GM19023 (cell line): Measurements from ENCODE around the gene GRK5.

Source experiments
- ATAC-seq: cut with Tn5 transposase; IDR thresholded peaks from one replicate; pipeline ENCODE4 v1.9.1; 2021; ENCODE audit warnings: mild to moderate bottlenecking, moderate library complexity; ENCODE audit not compliant: unreplicated experiment

GRK5 gene

DNA sequence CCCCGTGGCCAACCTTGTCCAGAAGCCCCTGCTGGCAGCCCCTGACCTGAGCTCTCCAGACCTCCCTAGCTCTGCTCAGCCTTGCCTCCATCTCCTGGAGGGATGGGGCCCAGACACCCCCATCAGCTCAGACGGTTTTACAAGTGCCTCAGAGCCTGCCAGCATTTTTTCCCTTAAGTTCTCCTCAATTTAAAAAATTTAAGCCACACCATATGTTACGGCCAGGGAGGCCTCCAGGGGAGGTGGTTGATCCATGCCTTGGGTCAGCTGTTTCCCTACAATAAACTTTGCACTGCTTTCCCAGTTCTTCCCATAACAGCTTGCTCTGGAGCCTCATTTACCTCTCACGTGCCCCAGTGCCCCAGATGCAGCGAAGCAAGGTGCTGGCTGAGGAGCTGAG is 191.6 kb downstream of the GRK5 start:
- ATAC-seq, result no peak

DNA sequence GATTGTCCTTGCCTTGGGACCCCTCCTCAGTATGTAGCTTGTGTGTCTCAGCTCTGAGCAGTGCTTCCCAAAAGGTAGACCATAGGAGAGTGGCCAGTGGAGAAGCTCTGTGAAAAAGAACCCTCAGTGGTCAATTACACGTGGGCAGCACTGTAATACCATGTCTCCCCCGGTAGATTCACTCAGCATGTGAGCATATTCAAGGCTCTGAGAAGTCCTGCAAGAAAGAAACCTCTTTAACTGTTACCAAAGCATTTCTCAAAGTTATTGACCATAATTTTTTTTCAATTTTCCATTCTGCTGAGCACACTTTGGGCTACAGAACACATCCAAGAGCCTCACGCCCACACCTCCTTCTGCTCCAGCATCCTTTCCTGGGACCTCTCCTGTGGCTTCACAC is 192.1 kb downstream of the GRK5 start:
- ATAC-seq, result no peak

DNA sequence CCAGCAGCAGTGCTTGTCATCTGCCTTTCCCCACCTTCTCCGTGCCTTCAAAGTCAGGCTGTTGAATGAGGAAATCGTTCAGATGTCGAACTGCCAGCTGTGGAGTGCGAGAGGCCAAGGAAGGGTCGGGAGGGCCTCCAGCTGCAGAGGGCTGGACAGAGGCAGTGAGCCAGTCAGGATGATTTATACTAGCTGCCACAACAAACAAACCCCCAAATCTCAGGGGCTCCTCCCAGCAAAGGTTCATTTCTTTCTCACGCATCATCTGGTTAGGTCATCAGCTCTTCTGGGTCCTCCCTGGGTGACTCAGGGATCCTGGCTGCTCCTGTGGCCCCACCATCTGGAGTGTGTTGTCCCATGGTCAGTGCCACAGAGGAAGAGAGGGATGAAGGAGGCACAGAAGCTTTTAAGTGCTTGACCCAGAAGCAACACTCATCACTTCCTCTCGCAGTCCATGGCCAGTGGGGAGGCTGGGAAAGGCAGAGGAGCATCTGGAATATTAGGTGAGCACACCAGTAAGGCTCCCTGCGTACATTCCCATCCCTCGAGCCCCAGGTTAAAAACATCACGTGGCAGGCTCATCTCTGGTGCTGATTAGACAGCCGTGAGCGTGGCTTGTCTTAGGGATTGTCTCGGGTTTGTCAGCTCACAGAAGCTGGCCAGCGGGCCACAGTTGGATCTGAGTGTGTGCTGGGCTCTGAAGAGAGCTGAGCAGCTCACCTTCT is 194.5 kb downstream of the GRK5 start:
- ATAC-seq, result no peak

DNA sequence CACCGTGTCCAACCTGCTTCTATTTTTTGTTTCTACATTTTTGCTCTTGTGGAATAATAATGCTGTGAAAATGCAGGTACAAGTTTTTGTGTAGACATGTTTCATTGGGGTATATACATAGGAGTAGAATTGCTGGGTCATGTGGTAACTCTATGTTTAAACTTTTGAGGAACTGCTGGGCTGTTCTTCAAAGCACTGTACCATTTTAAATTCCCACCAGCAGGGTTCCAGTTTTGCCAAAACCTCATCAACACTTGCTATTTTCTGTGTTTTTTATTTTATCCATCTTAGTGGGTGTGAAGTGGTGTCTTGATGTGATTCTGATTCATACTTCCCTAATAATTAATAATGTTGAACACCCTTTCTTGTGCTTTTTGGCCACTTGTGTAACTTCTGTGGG is 196.6 kb downstream of the GRK5 start:
- ATAC-seq, result no peak

DNA sequence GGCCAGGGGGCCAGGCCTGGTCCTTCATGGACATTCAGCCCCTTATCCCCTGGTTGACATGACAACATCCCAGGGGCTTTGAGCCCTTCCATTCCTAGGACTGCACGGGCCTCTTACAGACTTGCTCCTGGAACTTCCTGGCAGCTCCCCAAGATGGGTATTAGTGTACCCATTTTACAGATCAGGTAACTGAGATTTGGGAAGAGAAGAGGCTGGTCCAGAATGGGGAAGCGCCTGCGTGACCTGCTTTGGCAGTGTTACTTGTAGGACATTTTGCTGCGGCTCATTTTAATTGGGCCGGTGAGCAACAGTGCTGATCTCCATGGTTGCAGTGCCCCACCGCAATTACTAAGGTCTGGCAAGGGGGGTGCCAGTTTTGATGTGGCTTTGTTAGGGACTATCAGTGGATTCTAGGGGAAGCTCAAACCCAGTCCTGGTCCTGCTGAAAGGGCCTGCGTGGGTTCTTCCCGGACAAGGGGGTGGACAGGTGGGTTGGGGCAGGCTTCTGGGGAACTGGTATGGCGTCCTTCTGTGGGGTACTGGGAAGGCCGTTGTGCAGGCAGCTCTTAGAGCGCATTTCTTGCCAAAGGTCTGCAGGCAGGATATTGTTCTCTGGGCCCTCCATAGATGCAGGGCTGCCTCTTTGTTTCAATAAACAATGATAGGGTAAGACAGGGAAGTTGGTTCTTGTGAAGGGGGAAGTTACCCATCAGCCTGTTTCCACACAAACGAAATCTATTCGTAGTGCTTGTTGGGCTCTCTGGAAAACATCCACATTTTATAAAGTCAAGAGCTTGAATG is 197.5 kb downstream of the GRK5 start:
- no peak for ATAC-seq

DNA sequence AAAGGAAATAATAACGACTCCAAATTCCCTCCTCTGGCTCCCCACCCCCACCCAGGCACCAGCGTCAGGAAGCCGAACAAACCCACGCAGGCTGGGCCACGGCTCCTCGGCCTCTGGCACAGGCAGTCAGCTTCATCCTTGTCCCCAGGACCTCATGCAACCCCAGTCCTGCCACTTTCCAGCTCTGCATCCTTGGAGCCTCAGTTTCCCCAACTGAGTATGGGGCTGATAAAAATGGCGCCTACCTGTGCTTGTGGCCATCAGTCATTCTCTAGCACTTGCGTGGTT is 198.1 kb downstream of the GRK5 start:
- ATAC-seq, result no peak

DNA sequence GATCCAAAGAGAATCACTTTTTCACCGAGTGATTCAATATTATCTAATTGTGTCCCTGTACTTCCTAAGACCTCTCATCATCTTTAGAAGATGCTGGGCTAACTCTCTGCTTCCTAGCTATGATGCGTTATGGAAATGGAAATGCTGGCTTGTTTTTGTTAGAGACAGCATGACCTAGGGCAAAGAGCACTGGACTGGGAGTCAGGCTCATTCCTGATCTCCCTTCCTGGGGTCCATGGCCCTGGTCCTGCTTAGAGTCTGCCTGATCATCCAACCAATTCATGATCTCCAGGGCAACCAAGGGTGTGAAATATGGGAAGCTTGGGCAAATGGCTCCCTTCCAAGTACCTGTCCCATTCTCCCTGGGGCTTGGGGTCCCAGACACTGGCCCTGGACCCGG is 198.8 kb downstream of the GRK5 start:
- no peak for ATAC-seq

DNA sequence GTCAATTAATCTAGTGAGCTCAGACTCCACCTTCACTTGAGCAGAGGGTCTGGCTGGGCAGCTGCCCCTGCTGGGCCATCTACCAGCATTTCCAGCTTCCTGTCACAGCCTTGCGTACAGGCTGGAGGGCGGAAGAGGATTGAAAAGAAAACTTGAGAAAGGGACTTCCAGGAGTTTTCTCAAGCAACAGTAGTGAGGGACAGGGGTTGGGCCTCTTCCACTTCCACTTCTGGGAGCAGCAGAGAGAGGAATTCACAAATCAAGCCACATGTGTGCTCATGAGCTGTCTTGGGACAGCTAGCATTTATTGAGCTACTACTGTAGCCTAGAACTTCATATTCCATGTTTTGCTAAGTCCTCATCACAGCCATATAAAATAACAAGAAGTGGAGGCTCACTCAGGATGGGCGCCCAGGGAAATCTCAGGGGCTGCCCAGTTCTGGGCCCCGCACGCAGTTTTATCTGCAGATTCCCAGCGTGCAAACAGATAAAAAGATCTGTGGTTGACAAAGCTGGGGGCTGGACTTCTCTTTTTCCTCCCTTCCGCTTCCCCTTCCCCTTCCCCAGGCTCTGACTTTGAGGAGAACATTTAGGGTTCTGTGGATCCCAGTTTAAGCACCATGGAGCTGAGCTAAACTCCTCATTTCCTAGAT is 199.4 kb downstream of the GRK5 start:
- no peak for ATAC-seq

DNA sequence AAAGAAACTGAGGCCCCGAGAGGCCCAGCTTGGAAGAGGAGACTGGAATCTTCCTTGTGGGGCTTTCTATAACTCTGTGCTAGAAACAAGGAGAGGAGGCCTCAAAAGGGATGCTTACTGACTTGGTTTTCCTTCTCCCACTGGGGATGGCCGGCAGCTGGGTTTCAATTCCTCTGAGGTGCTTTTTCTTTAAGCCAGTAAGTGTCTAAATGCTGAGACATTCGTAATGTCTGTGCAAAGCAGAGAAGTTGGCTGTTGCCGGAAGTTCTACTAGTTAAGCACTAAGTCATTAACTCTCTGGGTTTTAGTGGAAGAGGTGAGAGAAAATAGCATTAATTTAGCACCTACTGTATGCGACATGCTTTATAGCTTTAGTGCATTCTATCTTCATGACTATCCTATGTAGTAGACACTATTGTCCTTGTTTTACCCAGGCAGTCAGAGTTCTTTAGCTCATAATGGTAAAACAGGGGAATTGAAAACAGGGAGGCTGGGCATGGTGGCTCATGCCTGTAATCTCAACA is 199.9 kb downstream of the GRK5 start:
- no peak for ATAC-seq

DNA sequence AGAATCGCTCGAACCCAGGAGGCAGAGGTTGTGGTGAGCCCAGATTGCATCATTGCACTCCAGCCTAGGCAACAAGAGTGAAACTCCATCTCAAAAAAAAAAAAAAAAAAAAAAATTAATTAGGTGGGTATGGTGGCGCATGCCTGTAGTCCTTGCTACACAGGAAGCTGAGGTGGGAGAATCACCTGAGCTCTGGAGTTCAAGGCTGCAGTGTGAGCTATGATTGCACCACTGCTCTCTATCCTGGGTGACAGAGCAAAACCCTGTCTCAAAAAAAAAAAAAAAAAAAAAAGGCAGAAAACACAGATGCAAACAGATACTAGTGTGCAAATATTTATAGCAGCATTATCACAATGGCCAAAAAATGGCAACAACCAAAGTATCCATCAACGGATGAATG is 200.7 kb downstream of the GRK5 start:
- no peak for ATAC-seq

DNA sequence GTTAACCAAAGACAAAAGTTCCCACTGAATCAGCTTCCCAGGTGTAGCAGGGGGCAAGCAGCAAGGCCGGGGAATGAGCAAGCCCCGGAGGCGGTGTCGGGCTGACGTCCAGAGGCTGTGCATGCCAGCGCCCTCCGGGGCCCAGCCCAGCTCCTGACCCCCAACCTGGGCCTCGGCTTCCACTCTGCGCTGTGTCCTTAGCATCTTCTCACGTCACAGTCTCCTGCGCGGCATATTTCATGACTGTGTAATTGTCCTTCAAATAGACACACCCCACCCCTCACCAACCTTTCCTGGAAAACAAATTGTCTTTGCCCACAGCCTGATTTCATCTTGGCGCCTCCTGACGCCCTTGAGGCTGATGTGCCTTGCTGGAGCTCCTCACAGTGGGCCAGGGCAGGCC is 201.6 kb downstream of the GRK5 start:
- ATAC-seq, result no peak

DNA sequence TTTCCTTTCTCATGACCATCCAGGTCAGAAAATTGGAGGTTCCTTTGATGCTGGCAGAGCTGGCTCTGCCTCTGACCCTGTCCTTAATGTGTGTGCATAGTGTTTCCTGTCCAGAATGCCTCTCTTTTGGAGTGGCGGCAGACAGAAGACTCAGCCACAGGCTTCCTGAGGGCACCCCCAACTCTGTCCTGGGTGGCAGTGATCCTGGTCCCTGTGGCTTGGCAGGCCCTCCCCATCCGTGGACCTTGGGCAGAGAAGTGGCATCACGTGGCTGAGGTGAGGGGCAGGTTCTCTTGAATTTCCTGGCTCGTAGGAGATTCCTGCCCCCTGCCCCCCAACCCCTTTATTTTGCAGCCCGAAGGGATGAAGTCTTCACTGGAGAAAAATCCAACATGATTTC is 202.0 kb downstream of the GRK5 start:
- no peak for ATAC-seq

DNA sequence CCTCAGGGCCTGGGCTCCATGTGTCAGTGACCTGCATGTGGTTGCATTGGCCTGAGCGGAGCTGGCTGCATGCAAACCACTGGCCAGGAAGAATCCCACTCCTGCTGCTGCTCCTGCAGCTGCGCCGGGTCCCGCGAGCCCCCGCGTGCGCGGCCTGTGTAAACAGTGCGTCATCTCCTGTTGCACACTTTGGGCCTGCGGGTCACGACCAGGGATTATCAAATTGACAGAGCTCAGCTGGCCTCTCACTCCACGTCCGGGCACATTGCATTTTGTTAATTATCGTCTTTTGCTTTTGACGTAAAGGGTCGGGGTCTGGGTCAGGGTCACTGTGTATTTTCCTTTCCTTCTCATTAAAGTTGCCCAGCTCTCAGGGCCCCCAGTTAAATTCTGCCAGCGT is 202.5 kb downstream of the GRK5 start:
- no peak for ATAC-seq

DNA sequence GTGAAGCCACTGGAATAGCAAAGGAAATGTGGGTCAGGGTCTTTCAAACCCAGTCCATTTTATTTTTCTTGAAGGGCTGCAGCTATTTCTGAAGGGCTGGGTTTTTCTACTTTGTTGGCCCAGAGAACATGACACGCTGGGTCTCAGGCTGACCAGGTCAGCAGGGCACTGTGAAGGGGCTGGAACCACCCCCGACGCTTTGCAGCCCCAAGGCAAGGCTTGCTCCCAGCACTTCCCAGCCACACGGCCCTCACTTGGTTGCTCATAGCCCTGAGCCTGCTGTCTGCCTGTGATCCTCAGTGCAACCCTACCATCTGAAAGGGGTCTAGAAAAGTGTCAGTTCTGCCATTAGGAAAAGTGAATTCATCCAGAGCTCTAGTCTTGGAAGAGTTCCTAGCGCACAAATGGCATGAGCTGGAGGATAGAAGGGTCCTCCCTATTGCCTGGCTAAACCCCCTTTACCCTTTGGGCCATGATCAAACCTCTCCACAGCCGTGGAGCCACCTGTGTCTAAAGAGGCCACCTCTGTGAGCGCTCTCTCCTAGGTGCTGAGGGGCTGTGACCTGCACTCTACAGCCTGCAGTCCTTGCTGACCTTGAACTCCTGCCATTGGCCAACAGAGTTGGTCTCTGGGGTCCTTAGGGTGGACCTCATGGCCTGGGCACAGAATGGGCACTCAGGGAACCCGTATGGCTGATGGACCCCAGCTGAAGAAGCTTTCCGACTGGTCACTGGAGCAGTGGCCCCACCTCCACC is 203.2 kb downstream of the GRK5 start:
- ATAC-seq, result no peak

DNA sequence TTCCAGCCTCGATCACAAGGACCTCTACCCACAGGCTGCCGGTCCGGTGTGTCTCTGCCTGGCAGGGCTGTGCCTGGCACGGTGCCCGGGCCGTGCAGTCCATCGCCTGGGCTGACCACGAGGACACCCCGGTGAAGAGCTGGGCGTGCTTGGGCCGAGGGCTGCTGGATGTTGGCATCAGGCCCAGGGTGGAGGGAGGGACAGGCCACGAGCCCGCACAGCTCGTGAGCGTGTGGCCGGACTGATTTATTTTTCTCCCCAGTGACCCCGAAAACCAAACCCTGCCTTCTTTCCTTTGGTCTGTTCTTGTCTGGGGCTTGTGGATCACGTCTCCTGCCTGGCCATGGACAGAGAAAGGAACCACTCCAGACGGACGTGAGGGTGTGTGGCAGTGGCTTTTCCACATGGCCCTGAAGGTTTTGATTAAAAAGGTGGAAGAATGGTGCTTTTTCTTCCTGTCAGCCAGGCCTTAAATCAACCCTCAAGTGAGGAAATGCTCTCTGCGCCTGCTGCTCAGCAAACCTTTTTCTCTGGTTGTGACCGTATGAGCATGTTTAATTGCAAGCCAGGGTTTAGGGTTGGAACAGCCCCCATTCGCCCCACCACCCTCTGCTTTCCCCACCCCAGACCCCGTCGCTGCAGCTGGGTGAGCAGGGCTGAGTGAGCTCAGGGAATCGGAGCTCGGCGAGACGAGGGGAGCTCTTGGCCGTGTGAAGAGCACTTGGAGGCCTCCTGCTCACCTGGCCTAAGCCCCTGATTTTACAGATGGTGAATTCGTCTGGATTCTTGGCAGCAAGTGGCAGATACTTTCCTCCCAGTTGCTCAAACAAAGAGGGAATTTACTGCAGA is 205.1 kb downstream of the GRK5 start:
- no peak for ATAC-seq

DNA sequence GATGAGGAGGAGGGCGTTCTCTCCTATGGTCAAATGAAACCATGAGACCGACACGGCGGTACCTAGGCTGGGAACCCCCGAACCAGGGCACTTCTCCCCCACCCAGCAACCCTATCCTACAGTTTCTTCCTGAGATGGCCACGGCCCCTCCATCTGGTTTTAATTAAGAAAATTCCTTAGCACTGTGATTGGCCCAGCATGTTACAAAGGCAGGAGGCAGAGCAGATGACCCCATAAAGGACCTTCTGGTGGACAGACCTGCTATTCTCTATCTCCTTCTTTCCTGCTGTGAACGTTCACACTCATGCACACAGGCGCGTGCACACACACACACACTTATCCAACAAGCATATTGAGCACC is 205.7 kb downstream of the GRK5 start:
- no peak for ATAC-seq

DNA sequence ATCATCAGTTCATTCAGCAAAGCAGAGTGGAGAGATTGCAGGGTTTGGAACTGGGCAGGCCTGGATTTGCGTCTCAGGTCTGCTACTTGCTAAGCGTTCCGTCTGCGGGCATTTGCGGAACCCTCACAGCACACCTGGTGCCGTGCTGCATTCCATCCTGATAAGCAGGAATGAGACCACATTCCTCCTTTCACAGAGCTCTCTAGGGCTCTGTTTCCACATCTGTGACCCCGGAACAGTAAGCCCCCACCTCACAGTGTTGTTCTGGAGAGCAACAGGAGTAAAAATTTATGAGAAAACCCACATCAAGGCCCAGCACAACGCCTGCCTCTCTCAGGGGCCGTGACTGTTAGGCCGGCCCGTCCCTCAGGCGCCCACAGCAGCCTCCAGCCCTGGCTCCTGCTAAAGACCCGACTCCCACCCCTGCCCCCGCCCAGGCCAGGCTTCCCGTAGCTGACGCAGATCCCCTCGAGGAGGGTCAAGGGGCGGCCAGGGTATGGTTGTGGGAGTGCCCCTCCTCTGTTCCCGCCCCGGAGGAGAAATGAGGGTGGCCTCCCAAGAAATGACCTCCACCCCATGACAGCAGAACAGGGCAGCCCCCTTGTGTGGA is 206.2 kb downstream of the GRK5 start:
- no peak for ATAC-seq

DNA sequence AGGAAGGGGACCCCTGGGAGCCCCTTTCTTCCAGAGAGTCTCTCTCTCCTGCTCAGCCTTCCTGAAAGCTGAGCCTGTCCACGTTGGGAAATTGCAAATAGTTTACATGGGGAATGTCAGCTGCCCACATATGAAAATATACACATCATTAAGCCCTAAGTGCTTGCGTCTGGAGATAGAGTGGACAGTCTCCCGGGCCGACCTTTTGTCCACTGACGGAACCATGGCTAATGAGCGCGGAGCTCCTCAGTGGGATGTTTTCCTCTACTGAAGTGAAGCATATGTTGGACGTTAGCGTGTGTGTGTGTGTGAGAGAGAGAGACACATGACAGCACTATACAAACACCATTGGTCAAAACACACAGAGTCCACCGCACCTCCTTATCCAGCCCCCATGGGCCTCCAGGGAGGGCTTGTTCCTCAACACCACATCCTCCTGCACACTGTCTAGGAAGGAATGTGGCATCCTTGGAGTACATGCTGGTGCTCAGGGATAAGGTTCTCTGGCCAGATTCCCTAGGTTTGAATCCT is 206.8 kb downstream of the GRK5 start:
- ATAC-seq, result no peak

DNA sequence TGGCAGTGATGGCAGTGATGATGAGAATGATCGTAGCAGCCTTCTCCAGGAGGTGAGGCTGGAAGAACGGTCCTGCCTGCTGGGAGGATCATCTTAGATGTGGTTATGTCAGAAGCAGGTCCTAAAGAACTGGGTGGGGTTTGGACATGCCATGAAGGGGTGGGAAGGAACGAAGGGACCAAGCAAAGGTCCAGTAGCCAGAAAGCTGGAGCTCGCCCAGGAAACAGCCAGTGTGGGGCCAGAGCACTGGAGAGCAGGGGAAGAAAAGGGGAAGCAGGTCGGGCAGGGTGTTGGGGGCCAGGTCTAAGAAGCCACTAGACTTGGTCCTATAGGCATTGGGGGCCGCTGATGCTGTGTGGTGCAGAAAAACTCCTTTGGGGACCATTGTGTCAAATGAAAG is 207.8 kb downstream of the GRK5 start:
- ATAC-seq, result no peak
